H1 (cell line): ENCODE results near the gene NR2F1-AS1. TPM values are rescaled to one million over a fixed set of nuclear protein-coding genes. Genes with fewer than 3 reads are reported as not detected.

Experiments
- CTCF ChIA-PET: fragments of 300-600 bp; sonication (Branson Sonifier 250); formaldehyde crosslinking; loops from one replicate; lab custom pipeline; 2021; ENCODE audit not compliant: partially characterized antibody; lab: Charles Lee
- POLR2A ChIA-PET: fragments of 300-600 bp; sonication (Branson Sonifier 250); formaldehyde crosslinking; loops from one replicate; lab custom pipeline; 2021; ENCODE audit warnings: inconsistent platforms; ENCODE audit not compliant: partially characterized antibody; lab: Charles Lee
- DNase-seq, 2 experiments: peaks; one replicate each; pipeline versions ENCODE4 v3.0.0 to v3.0.0-alpha.2; 2010 to 2022; ENCODE audit warnings: low spot score in 2 of 2, low read depth in 1 of 2, mixed read lengths in 1 of 2
- FAIRE-seq: peaks from 2 replicates; lab custom pipeline; 2011; peaks lifted over from hg19 to GRCh38; lab: Jason Lieb, UNC
- H2AFZ ChIP-seq: 2 replicates; pipeline ENCODE4 v1.8.1; 2012; ENCODE audit warnings: low read length, inconsistent platforms
- H2AK5ac ChIP-seq: 2 replicates; pipeline ENCODE4 v1.6.1; 2013; ENCODE audit warnings: low read depth, low read length
- H2BK120ac ChIP-seq: replicated peaks from 2 replicates; pipeline ENCODE3; 2013; ENCODE audit warnings: low read depth, low read length, inconsistent platforms
- H2BK12ac ChIP-seq: 2 replicates; pipeline ENCODE4 v1.6.1; 2013; ENCODE audit warnings: low read depth, low read length
- H2BK15ac ChIP-seq: 2 replicates; pipeline ENCODE4 v1.6.1; 2013; ENCODE audit warnings: low read length
- H2BK20ac ChIP-seq: 2 replicates; pipeline ENCODE4 v1.6.1; 2013; ENCODE audit warnings: low read length
- H2BK5ac ChIP-seq: 2 replicates; pipeline ENCODE4 v1.6.1; 2013; ENCODE audit warnings: low read depth, low read length
- H3K14ac ChIP-seq: 2 replicates; pipeline ENCODE4 v1.6.1; 2013; ENCODE audit warnings: inconsistent platforms; ENCODE audit not compliant: insufficient read length
- H3K18ac ChIP-seq: 2 replicates; pipeline ENCODE4 v1.6.1; 2013; ENCODE audit warnings: low read length; ENCODE audit errors: extremely low read depth
- H3K23ac ChIP-seq: 2 replicates; pipeline ENCODE4 v1.6.1; 2013; ENCODE audit warnings: inconsistent platforms; ENCODE audit not compliant: insufficient read length
- H3K23me2 ChIP-seq: 2 replicates; pipeline ENCODE4 v1.6.1; 2013; ENCODE audit warnings: low read depth, low read length
- H3K27ac ChIP-seq: 2 replicates; pipeline ENCODE4 v1.6.1; 2011; ENCODE audit warnings: low read depth, low read length, inconsistent platforms
- H3K27me3 ChIP-seq, 4 experiments: replicated peaks in 1 of 4; 1 replicate in 1 of 4; 2 replicates in 3 of 4; pipeline versions ENCODE4 v1.6.1 to v1.8.1; 2011 to 2013; ENCODE audit warnings: low read length in 3 of 4, mild to moderate bottlenecking in 3 of 4, inconsistent platforms in 2 of 4, mixed read lengths in 2 of 4, moderate library complexity in 1 of 4; ENCODE audit not compliant: control insufficient read depth in 3 of 4, insufficient read depth in 3 of 4; ENCODE audit errors: extremely low read depth in 1 of 4
- H3K36me3 ChIP-seq, 4 experiments: 2 replicates each; pipeline versions ENCODE4 v1.6.1 to v1.8.1; 2011 to 2013; ENCODE audit warnings: mild to moderate bottlenecking in 4 of 4, low read length in 3 of 4, moderate library complexity in 2 of 4, control low read depth in 1 of 4, inconsistent platforms in 1 of 4; ENCODE audit not compliant: insufficient read depth in 4 of 4, control insufficient read depth in 2 of 4
- H3K4ac ChIP-seq: replicated peaks from 2 replicates; pipeline ENCODE3; 2013; ENCODE audit warnings: low read length, low read depth, mixed read lengths, inconsistent platforms; ENCODE audit not compliant: insufficient read length
- H3K4me1 ChIP-seq, 4 experiments: replicated peaks in 1 of 4; 1 replicate in 1 of 4; 2 replicates in 3 of 4; pipeline versions ENCODE4 v1.6.1 to v1.8.1; 2011 to 2013; ENCODE audit warnings: low read length in 3 of 4, inconsistent platforms in 2 of 4, mixed read lengths in 1 of 4; ENCODE audit not compliant: insufficient read depth in 4 of 4, control insufficient read depth in 3 of 4
- H3K4me2 ChIP-seq, 2 experiments: 2 replicates each; pipeline versions ENCODE4 v1.6.1 to v1.8.1; 2011 to 2013; ENCODE audit warnings: low read depth in 2 of 2, low read length in 2 of 2, control low read depth in 1 of 2, inconsistent platforms in 1 of 2, mild to moderate bottlenecking in 1 of 2; ENCODE audit not compliant: insufficient read depth in 1 of 2
- H3K4me3 ChIP-seq, 4 experiments: fragments of 200-600, 300-600 bp in 1 of 4; sonication (generic), shearing (Covaris generic), sonication (Bioruptor Twin) in 1 of 4; 2 replicates each; pipeline versions ENCODE4 v1.5.1 to v1.8.1; 2011 to 2016; ENCODE audit warnings: low read length in 4 of 4, low read depth in 3 of 4, control low read depth in 2 of 4, inconsistent platforms in 2 of 4, mild to moderate bottlenecking in 2 of 4, mixed read lengths in 1 of 4, moderate library complexity in 1 of 4; ENCODE audit not compliant: insufficient read depth in 2 of 4; ENCODE audit errors: extremely low read depth in 1 of 4
- H3K56ac ChIP-seq: replicated peaks from 2 replicates; pipeline ENCODE3; 2013; ENCODE audit warnings: low read depth, mild to moderate bottlenecking, mixed read lengths, low read length, inconsistent platforms; ENCODE audit not compliant: insufficient read length
- H3K79me1 ChIP-seq: 2 replicates; pipeline ENCODE4 v1.6.1; 2013; ENCODE audit warnings: low read depth, low read length, control low read depth
- H3K79me2 ChIP-seq, 2 experiments: 2 replicates each; pipeline versions ENCODE4 v1.6.1 to v1.8.1; 2012 to 2013; ENCODE audit warnings: low read length in 2 of 2, mild to moderate bottlenecking in 2 of 2, inconsistent platforms in 1 of 2; ENCODE audit not compliant: insufficient read depth in 2 of 2, control insufficient read depth in 1 of 2
- H3K9ac ChIP-seq, 4 experiments: replicated peaks in 1 of 4; 1 replicate in 1 of 4; 2 replicates in 3 of 4; pipeline versions ENCODE4 v1.6.1 to v1.8.1; 2011 to 2013; ENCODE audit warnings: low read depth in 3 of 4, low read length in 3 of 4, control low read depth in 2 of 4, mild to moderate bottlenecking in 2 of 4, moderate library complexity in 2 of 4, inconsistent platforms in 1 of 4; ENCODE audit errors: extremely low read depth in 1 of 4
- H3K9me3 ChIP-seq, 2 experiments: 2 replicates each; pipeline versions ENCODE4 v1.6.1 to v1.8.1; 2012 to 2013; ENCODE audit warnings: mild to moderate bottlenecking in 2 of 2, moderate library complexity in 2 of 2, control low read depth in 1 of 2, inconsistent platforms in 1 of 2, low read depth in 1 of 2, low read length in 1 of 2, mixed read lengths in 1 of 2; ENCODE audit not compliant: insufficient read depth in 2 of 2
- H4K20me1 ChIP-seq, 2 experiments: replicated peaks in 1 of 2; 2 replicates each; pipeline versions ENCODE3 to v1.8.1; 2011 to 2013; ENCODE audit warnings: inconsistent platforms in 2 of 2, low read length in 2 of 2, mild to moderate bottlenecking in 1 of 2; ENCODE audit not compliant: insufficient read depth in 2 of 2, control insufficient read depth in 1 of 2
- H4K5ac ChIP-seq: 2 replicates; pipeline ENCODE4 v1.6.1; 2013; ENCODE audit warnings: low read length, low read depth, mixed read lengths, inconsistent platforms; ENCODE audit not compliant: insufficient read length
- H4K8ac ChIP-seq: 2 replicates; pipeline ENCODE4 v1.8.0; 2013; ENCODE audit warnings: mild to moderate bottlenecking, moderate library complexity, low read length, inconsistent platforms; ENCODE audit not compliant: insufficient read depth; ENCODE audit errors: extremely low read depth
- H4K91ac ChIP-seq: replicated peaks from 2 replicates; pipeline ENCODE3; 2013; ENCODE audit warnings: low read length, mixed read lengths, inconsistent platforms; ENCODE audit not compliant: insufficient read length
- CTBP2 ChIP-seq: IDR thresholded peaks from 2 replicates; pipeline ENCODE4 v1.7.0; 2011; ENCODE audit warnings: borderline replicate concordance, mild to moderate bottlenecking, moderate library complexity, mixed read lengths, low read length; ENCODE audit not compliant: insufficient read depth, insufficient read length
- EGR1 ChIP-seq: IDR thresholded peaks from 2 replicates; pipeline ENCODE4 v1.6.1; 2011; ENCODE audit warnings: low read depth, low read length, borderline replicate concordance
- EZH2 ChIP-seq: fragments of 200-600 bp; sonication (generic); IDR thresholded peaks from 2 replicates; pipeline ENCODE4 v1.7.1; 2012; ENCODE audit warnings: low read depth, mild to moderate bottlenecking, moderate library complexity, low read length, inconsistent platforms; ENCODE audit not compliant: severe bottlenecking
- KDM4A ChIP-seq: IDR thresholded peaks from one replicate; pipeline ENCODE4 v1.7.1; 2012; ENCODE audit warnings: low read depth, mild to moderate bottlenecking, moderate library complexity, low read length, inconsistent platforms; ENCODE audit not compliant: severe bottlenecking
- RNF2 ChIP-seq: fragments of 200-900, 300-1000 bp; sonication (generic); IDR thresholded peaks from 2 replicates; pipeline ENCODE4 v1.7.1; 2016; ENCODE audit warnings: borderline replicate concordance, low read depth, mild to moderate bottlenecking, antibody characterized with exemption, low read length; ENCODE audit not compliant: poor library complexity, severe bottlenecking; ENCODE audit errors: missing control alignments
- SP2 ChIP-seq: IDR thresholded peaks from 2 replicates; pipeline ENCODE4 v1.6.1; 2012; ENCODE audit warnings: mild to moderate bottlenecking, low read length, inconsistent platforms
- SUZ12 ChIP-seq: fragments of 200-600 bp; sonication (generic); IDR thresholded peaks from 2 replicates; pipeline ENCODE4 v1.6.1; 2012; ENCODE audit warnings: mild to moderate bottlenecking, inconsistent platforms, low read length, moderate library complexity, mixed read lengths
- TBP ChIP-seq: IDR thresholded peaks from 2 replicates; pipeline ENCODE4 v1.6.1; 2011; ENCODE audit warnings: low read depth, low read length, improper control_type of control experiment
- TCF12 ChIP-seq: IDR thresholded peaks from 2 replicates; pipeline ENCODE4 v1.6.1; 2011; ENCODE audit warnings: low read depth, mild to moderate bottlenecking, low read length
- WGBS, 2 experiments: shearing (Covaris generic) in 1 of 2; methylation state at CpG; one replicate each; pipeline versions ENCODE4 v1.1.6 to v1.1.7; 2013 to 2015; ENCODE audit warnings: low lambda C conversion rate in 2 of 2, mixed read lengths in 2 of 2, inconsistent platforms in 1 of 2, low coverage in 1 of 2, missing lambda C conversion rate in 1 of 2; ENCODE audit not compliant: insufficient replicate concordance in 2 of 2, insufficient coverage in 1 of 2, insufficient read length in 1 of 2; ENCODE audit errors: extremely low coverage in 1 of 2, missing lambda C conversion rate in 1 of 2; 5-methylcytosine and 5-hydroxymethylcytosine counted together
- polyA plus RNA-seq, 7 experiments: library from polyadenylated mRNA; depleted of rRNA in 3 of 7; stranded (reverse) in 5 of 7; unstranded in 2 of 7; fragments of >200 nt in 5 of 7; fragments of 200-250 nt in 2 of 7; gene quantifications; 1 replicate in 5 of 7; 2 replicates in 1 of 7; 4 replicates in 1 of 7; pipeline versions ENCODE4 v1.2.1 to v1.2.3, GENCODE V29; 2011 to 2013; ENCODE audit warnings: missing spikeins in 2 of 7, mixed read lengths in 2 of 7
- total RNA-seq: library from RNA; stranded (reverse); fragmentation: NEBNext Ultra II Directional; extraction: Animal tissue kit (Norgen Biotek cat#: 25700); gene quantifications from 2 replicates; pipeline ENCODE4 v1.2.1, GENCODE V29; 2021
- TF ChIP-seq, protein P1 (sequence below): IDR thresholded peaks from 2 replicates; pipeline ENCODE4 v1.6.1; 2012; ENCODE audit warnings: inconsistent platforms

NR2F1-AS1 gene
- total and polyA plus RNA-seq, 2 of the 8 experiments (the other 6 are each of a cell fraction or from before 2014, with no cell fraction given) = 1.6 to 5.6 TPM

DNA sequence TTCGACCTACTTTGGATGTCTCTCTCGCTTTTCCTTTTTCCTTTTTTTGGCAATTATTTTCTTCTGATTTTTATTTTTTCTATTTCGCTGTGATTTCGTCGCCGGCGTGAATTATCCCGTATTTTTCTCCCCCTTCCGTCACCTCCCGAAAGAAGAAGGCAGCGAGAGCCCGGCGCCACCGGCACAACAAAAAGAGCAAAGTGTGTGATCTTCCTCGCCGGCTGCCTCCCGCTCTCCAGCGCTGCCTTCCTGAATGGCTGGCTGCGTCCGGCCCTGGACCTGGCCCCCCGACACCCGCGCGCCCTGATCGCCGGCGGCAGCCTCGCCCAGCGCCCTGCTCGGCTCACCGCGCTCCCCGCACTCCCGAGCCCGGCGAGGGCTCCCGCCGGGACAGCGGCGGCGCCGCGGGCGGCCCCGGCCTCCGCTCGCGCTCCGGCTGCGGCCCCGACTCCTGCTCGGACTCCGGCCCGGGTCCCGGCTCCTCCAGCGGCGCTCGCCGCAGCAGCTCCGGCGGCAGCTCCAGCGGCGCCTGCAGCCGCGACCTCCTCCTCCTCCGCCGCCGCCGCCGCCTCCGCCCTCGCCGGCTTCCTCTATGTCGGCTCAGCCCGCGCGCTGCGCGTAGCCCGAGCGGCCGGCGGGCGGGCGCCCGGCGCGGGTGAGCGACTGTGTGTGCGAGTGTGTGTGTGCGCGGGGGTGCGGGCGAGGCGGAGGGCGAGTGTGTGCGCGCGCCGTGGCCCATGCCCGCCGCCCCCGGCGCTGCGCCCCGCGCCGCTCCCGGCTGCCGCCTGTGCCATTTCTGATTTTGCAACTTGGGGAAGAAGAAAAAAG, 3.0 kb upstream of the NR2F1-AS1 start:
- no peak overlapping the region for H3K27ac ChIP-seq
- H3K36me3 ChIP-seq = peaks cover 0 to 9% (median 0%) of the 10 kb centered on the region in 4 experiments; a peak in 1 of 8 replicates
- no peak overlapping the region for H4K5ac ChIP-seq
- H3K9ac ChIP-seq = no peak overlapping the region
- WGBS, 2 experiments = 1% methylated on average over 47 of the region's 110 CpGs; no CpG with 5 or more reads in 1 of the 2 experiments
- no peak overlapping the region for H3K23ac ChIP-seq
- no peak overlapping the region for H2BK15ac ChIP-seq
- peak overlapping the region; percentile 11 to 46 (median 24); a peak in 7 of 8 replicates for H3K4me3 ChIP-seq
- TF ChIP-seq EZH2 (peak; percentile 88), CTBP2 (peak; percentile 98), TBP (peak; percentile 30; the same call in 1 of the 2 replicates), RNF2 (peak; percentile 93), TCF12 (no peak), KDM4A (peak; percentile 21), SP2 (no peak), EGR1 (peak; percentile 4; the same call in 1 of the 2 replicates), SUZ12 (peak; percentile 90)
- TF ChIP-seq, protein P1, sequence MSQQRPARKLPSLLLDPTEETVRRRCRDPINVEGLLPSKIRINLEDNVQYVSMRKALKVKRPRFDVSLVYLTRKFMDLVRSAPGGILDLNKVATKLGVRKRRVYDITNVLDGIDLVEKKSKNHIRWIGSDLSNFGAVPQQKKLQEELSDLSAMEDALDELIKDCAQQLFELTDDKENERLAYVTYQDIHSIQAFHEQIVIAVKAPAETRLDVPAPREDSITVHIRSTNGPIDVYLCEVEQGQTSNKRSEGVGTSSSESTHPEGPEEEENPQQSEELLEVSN = no peak
- TF ChIP-seq, all 59 proteins: peak for 7
- H2BK120ac ChIP-seq = no peak overlapping the region
- no peak overlapping the region for H3K56ac ChIP-seq
- H2BK20ac ChIP-seq = no peak overlapping the region
- H4K20me1 ChIP-seq = peaks cover 5 to 22% of the 10 kb centered on the region in 2 experiments
- peaks cover 70 to 97% (median 84%) of the 10 kb centered on the region in 4 experiments for H3K27me3 ChIP-seq
- H2AFZ ChIP-seq = no peak overlapping the region
- H3K23me2 ChIP-seq = peaks cover 14% of the 10 kb centered on the region; the same call in 1 of the 2 replicates
- DNase-seq (no peak), FAIRE-seq (no peak)
- no peaks in the 10 kb centered on the region for H3K79me1 ChIP-seq
- no peak overlapping the region for H3K4ac ChIP-seq
- no peak overlapping the region for H4K91ac ChIP-seq
- no peak overlapping the region for H2AK5ac ChIP-seq
- no peak overlapping the region for H4K8ac ChIP-seq
- ChIA-PET CTCF (interaction anchor here (0.9 to 2.1 kb wide), 5 partner anchors 12 to 290 kb away, joined by 3 to 12 read pairs (median 7); no protein-coding TSS in a partner anchor), POLR2A (no interaction called here)
- H3K14ac ChIP-seq = no peak overlapping the region
- peak overlapping the region; percentile 65 to 79 for H3K4me2 ChIP-seq
- no peaks in the 10 kb centered on the region for H3K9me3 ChIP-seq
- peaks cover 0 to 38% (median 25%) of the 10 kb centered on the region in 4 experiments; a peak in 5 of 7 replicates for H3K4me1 ChIP-seq
- H3K18ac ChIP-seq = no peak overlapping the region; the same call in 1 of the 2 replicates
- no peak overlapping the region for H2BK12ac ChIP-seq
- H2BK5ac ChIP-seq = no peak overlapping the region
- no peaks in the 10 kb centered on the region for H3K79me2 ChIP-seq
